Neural cell (in vitro differentiated cells): ENCODE results near the gene BHLHA15. TPM values are rescaled to one million over a fixed set of nuclear protein-coding genes. Genes with fewer than 3 reads are reported as not detected.

Experiments
- H2AFZ ChIP-seq: fragments of 200-600, 300-800 bp; sonication (generic), shearing (Covaris generic); 2 replicates; pipeline ENCODE4 v1.6.0; 2014; ENCODE audit warnings: low read depth, mild to moderate bottlenecking, antibody characterized with exemption, low read length, moderate library complexity
- H3F3A ChIP-seq: fragments of 200-600 bp; shearing (Covaris generic); 2 replicates; pipeline ENCODE4 v1.6.1; 2016; ENCODE audit warnings: mild to moderate bottlenecking, moderate library complexity, mixed read lengths, antibody characterized with exemption, low read length; ENCODE audit not compliant: insufficient read depth, poor library complexity, severe bottlenecking
- H3K27ac ChIP-seq: fragments of 200-600, 300-800 bp; sonication (generic), shearing (Covaris generic); 2 replicates; pipeline ENCODE4 v1.5.1; 2014; ENCODE audit warnings: mild to moderate bottlenecking, low read length, moderate library complexity
- H3K27me3 ChIP-seq: fragments of 300-800, 200-600 bp; sonication (generic), shearing (Covaris generic); 2 replicates; pipeline ENCODE4 v1.6.0; 2014; ENCODE audit warnings: mild to moderate bottlenecking, low read depth, low read length, moderate library complexity; ENCODE audit not compliant: insufficient read depth
- H3K36me3 ChIP-seq: fragments of 300-800, 200-600 bp; sonication (generic), shearing (Covaris generic); 2 replicates; pipeline ENCODE4 v1.5.1; 2014; ENCODE audit warnings: mild to moderate bottlenecking, antibody characterized with exemption, low read length, moderate library complexity; ENCODE audit not compliant: insufficient read depth
- H3K4me2 ChIP-seq: fragments of 300-800, 200-600 bp; sonication (generic), shearing (Covaris generic); 2 replicates; pipeline ENCODE4 v1.6.0; 2014; ENCODE audit warnings: mild to moderate bottlenecking, low read length
- H3K4me3 ChIP-seq: fragments of 300-800, 200-600 bp; sonication (generic), shearing (Covaris generic); 2 replicates; pipeline ENCODE4 v1.5.1; 2014; ENCODE audit warnings: mild to moderate bottlenecking, low read length, moderate library complexity
- H3K79me2 ChIP-seq: fragments of 200-600 bp; shearing (Covaris generic); replicated peaks from 2 replicates; pipeline ENCODE4 v1.6.0; 2014; ENCODE audit warnings: mild to moderate bottlenecking, low read length, moderate library complexity; ENCODE audit not compliant: insufficient read depth
- H3K9ac ChIP-seq: fragments of 300-800, 200-600 bp; sonication (generic), shearing (Covaris generic); 2 replicates; pipeline ENCODE4 v1.6.1; 2016; ENCODE audit warnings: mild to moderate bottlenecking, low read length, mixed read lengths
- H3K9me2 ChIP-seq: fragments of 200-600 bp; shearing (Covaris generic); 2 replicates; pipeline ENCODE4 v1.6.1; 2016; ENCODE audit warnings: mild to moderate bottlenecking, low read length, mixed read lengths; ENCODE audit not compliant: insufficient read depth
- H3K9me3 ChIP-seq: fragments of 200-600, 300-800 bp; sonication (generic), shearing (Covaris generic); 2 replicates; pipeline ENCODE4 v1.6.1; 2016; ENCODE audit warnings: mild to moderate bottlenecking, mixed run types, low read length, moderate library complexity, mixed read lengths
- H4K20me1 ChIP-seq: fragments of 200-600 bp; shearing (Covaris generic); 2 replicates; pipeline ENCODE4 v1.6.1; 2016; ENCODE audit warnings: mild to moderate bottlenecking, mixed run types; ENCODE audit not compliant: insufficient read depth
- EP300 ChIP-seq: fragments of 450-650 bp; conservative IDR thresholded peaks from 2 replicates; pipeline ENCODE4 v1.6.1; 2014; ENCODE audit warnings: antibody characterized with exemption, mild to moderate bottlenecking, moderate library complexity; ENCODE audit not compliant: poor library complexity, severe bottlenecking
- EZH2 ChIP-seq: fragments of 200-600, 300-800 bp; shearing (Covaris generic), sonication (generic); IDR thresholded peaks from 2 replicates; pipeline ENCODE4 v1.6.1; 2014; ENCODE audit warnings: antibody characterized with exemption, low read length, borderline replicate concordance, mild to moderate bottlenecking; ENCODE audit not compliant: insufficient read depth, poor library complexity, severe bottlenecking
- MXI1 ChIP-seq: fragments of 450-650 bp; conservative IDR thresholded peaks from 2 replicates; pipeline ENCODE4 v1.6.1; 2014; ENCODE audit warnings: antibody characterized with exemption, mild to moderate bottlenecking; ENCODE audit not compliant: poor library complexity, severe bottlenecking
- POLR2AphosphoS5 ChIP-seq: IDR thresholded peaks from 2 replicates; pipeline ENCODE4 v1.6.1; 2012
- RAD21 ChIP-seq: fragments of 450-650 bp; conservative IDR thresholded peaks from 2 replicates; pipeline ENCODE4 v1.6.1; 2014; ENCODE audit warnings: antibody characterized with exemption, mild to moderate bottlenecking, moderate library complexity
- SMC3 ChIP-seq: fragments of 450-650 bp; conservative IDR thresholded peaks from 2 replicates; pipeline ENCODE4 v1.6.1; 2014; ENCODE audit warnings: antibody characterized with exemption, mild to moderate bottlenecking, moderate library complexity; ENCODE audit not compliant: poor library complexity
- TAF1 ChIP-seq: IDR thresholded peaks from 2 replicates; pipeline ENCODE4 v1.6.1; 2012; ENCODE audit warnings: low read depth
- polyA plus RNA-seq: library from polyadenylated mRNA; depleted of rRNA; stranded (reverse); fragments of >200 nt; gene quantifications from 2 replicates; pipeline ENCODE4 v1.2.3, GENCODE V29; 2014
- TF ChIP-seq, protein P1 (sequence below): fragments of 450-650 bp; IDR thresholded peaks from 2 replicates; pipeline ENCODE4 v1.5.1; 2014; ENCODE audit warnings: antibody characterized with exemption, mild to moderate bottlenecking, moderate library complexity; ENCODE audit not compliant: poor library complexity, severe bottlenecking
- TF ChIP-seq, protein P2 (sequence below): IDR thresholded peaks from 2 replicates; pipeline ENCODE4 v1.6.1; 2012; ENCODE audit warnings: borderline replicate concordance

The BHLHA15 gene
- polyA plus RNA-seq, 1 donor from 2014 or later, result not detected

DNA sequence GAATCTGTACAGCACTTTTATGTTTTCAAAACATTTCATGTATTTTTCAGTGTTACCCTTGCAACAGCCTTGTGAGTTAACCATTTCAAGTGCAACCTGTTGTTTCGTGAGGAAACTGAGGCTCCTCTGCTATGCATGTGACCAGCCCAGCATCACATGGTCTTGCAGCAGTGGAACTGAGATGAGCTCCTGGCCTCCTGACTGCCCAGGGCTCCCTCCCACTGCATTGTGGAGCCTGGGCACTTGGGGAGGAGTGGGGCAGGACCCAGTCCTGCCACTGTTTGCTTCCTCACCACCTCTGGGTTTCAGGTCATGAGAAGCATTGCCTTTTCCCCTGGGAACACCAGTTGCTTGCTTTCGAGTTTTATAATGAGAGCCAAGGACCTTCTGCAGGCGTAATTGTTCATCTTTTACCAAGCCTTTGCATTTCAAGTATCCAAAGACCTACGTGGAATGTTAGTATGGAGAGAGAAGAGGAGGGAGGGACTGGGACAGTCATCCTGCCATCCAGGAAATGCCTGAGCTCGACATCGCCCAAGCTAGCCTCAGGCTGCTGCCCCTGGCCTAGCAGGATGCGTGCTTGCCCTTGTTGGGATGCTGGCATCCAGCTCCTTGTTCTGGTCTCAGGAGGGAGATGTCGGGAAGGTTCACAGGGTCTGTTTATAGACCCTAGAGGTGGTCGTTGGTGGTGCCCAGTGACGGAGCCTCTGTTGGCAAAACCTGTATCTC is 32.3 kb upstream of the BHLHA15 start:
- Histone ChIP-seq H2AFZ (no peak overlapping the region), H3K36me3 (peaks cover 9% of the 10 kb centered on the region), H3K4me2 (no peak overlapping the region), H3K9ac (no peak overlapping the region), H3K9me2 (no peaks in the 10 kb centered on the region), H3K27me3 (no peaks in the 10 kb centered on the region), H3K79me2 (no peaks in the 10 kb centered on the region), H3K9me3 (no peaks in the 10 kb centered on the region), H3F3A (no peaks in the 10 kb centered on the region), H3K27ac (no peak overlapping the region), H4K20me1 (no peaks in the 10 kb centered on the region), H3K4me3 (no peak overlapping the region)
- TF ChIP-seq EZH2, result no peak
- no peak for TF ChIP-seq RAD21
- TF ChIP-seq EP300, result no peak
- TF ChIP-seq, protein P1, sequence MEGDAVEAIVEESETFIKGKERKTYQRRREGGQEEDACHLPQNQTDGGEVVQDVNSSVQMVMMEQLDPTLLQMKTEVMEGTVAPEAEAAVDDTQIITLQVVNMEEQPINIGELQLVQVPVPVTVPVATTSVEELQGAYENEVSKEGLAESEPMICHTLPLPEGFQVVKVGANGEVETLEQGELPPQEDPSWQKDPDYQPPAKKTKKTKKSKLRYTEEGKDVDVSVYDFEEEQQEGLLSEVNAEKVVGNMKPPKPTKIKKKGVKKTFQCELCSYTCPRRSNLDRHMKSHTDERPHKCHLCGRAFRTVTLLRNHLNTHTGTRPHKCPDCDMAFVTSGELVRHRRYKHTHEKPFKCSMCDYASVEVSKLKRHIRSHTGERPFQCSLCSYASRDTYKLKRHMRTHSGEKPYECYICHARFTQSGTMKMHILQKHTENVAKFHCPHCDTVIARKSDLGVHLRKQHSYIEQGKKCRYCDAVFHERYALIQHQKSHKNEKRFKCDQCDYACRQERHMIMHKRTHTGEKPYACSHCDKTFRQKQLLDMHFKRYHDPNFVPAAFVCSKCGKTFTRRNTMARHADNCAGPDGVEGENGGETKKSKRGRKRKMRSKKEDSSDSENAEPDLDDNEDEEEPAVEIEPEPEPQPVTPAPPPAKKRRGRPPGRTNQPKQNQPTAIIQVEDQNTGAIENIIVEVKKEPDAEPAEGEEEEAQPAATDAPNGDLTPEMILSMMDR, result no peak
- TF ChIP-seq SMC3, result no peak
- TF ChIP-seq, protein P2, sequence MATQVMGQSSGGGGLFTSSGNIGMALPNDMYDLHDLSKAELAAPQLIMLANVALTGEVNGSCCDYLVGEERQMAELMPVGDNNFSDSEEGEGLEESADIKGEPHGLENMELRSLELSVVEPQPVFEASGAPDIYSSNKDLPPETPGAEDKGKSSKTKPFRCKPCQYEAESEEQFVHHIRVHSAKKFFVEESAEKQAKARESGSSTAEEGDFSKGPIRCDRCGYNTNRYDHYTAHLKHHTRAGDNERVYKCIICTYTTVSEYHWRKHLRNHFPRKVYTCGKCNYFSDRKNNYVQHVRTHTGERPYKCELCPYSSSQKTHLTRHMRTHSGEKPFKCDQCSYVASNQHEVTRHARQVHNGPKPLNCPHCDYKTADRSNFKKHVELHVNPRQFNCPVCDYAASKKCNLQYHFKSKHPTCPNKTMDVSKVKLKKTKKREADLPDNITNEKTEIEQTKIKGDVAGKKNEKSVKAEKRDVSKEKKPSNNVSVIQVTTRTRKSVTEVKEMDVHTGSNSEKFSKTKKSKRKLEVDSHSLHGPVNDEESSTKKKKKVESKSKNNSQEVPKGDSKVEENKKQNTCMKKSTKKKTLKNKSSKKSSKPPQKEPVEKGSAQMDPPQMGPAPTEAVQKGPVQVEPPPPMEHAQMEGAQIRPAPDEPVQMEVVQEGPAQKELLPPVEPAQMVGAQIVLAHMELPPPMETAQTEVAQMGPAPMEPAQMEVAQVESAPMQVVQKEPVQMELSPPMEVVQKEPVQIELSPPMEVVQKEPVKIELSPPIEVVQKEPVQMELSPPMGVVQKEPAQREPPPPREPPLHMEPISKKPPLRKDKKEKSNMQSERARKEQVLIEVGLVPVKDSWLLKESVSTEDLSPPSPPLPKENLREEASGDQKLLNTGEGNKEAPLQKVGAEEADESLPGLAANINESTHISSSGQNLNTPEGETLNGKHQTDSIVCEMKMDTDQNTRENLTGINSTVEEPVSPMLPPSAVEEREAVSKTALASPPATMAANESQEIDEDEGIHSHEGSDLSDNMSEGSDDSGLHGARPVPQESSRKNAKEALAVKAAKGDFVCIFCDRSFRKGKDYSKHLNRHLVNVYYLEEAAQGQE, result no peak
- TF ChIP-seq TAF1, result no peak
- no peak for TF ChIP-seq MXI1
- TF ChIP-seq POLR2AphosphoS5, result no peak

DNA sequence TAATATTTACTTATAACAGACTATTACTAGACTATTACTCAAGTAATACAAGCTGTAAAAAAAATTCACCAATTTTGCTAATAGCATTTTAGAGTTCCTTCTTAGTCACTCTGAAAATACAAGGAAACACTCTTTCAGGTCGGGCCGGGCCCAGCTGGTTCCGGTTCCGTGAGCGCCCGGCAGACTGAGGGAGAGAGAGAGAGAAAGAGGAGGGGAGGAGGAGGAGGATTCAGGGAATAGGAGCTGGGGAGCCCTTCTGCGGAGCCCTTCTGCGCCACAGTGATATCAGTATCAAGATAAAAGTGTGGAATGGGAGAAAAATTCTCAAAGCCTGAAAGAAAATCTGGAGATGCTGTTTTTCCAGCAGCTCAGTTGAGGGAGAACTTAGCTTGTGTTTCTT is 30.5 kb upstream of the BHLHA15 start:
- Histone ChIP-seq H3K9ac (no peak overlapping the region), H3K79me2 (no peaks in the 10 kb centered on the region), H3K9me2 (no peaks in the 10 kb centered on the region), H3K9me3 (no peaks in the 10 kb centered on the region), H4K20me1 (no peaks in the 10 kb centered on the region), H3K4me3 (no peak overlapping the region), H2AFZ (no peak overlapping the region), H3F3A (no peaks in the 10 kb centered on the region), H3K27me3 (no peaks in the 10 kb centered on the region), H3K4me2 (no peak overlapping the region), H3K27ac (no peak overlapping the region), H3K36me3 (no peaks in the 10 kb centered on the region)
- TF ChIP-seq RAD21, result no peak
- TF ChIP-seq, protein P2, result no peak
- no peak for TF ChIP-seq EP300
- no peak for TF ChIP-seq MXI1
- TF ChIP-seq POLR2AphosphoS5, result no peak
- no peak for TF ChIP-seq TAF1
- no peak for TF ChIP-seq SMC3
- TF ChIP-seq, protein P1, result no peak
- TF ChIP-seq EZH2, result no peak
